Stimulated activated CD4-positive, alpha-beta T cell treated with anti-CD3 and anti-CD28 coated beads, Interleukin-15, amount 100 ng/mL, for 1 hour (primary cell): ENCODE measurements around the gene STOML1.
"Not testable (repeated sequence)": the region's sequence is repeated elsewhere in the genome, so short reads cannot be mapped to it uniquely, and the experiment has no call there.

ENCODE experiments used
- DNase-seq, 2 donors: peaks; one replicate each; pipeline ENCODE4 v3.0.0-alpha.2; 2020; ENCODE audit warnings: low read depth in 1 of 2, low spot score in 1 of 2

The STOML1 gene

GRCh38 chr15:73987681-73988444, 4.2 kb downstream of the STOML1 start:
- no peak for DNase-seq

GRCh38 chr15:73987250-73987649, 4.8 kb downstream of the STOML1 start:
- DNase-seq, result no peak

GRCh38 chr15:73986776-73987056, 5.4 kb downstream of the STOML1 start:
- DNase-seq, result no peak

- DNase-seq, result no peak
Observed at GRCh38 chr15:73986055-73986775, 5.9 kb downstream of the STOML1 start.

- no peak for DNase-seq
Observed at GRCh38 chr15:73985101-73985873, 6.8 kb downstream of the STOML1 start.

- no peak for DNase-seq
Observed at GRCh38 chr15:73984208-73984979, 7.7 kb downstream of the STOML1 start.

- no peak for DNase-seq
Observed at GRCh38 chr15:73983773-73984172, 8.3 kb downstream of the STOML1 start.

GRCh38 chr15:73983211-73983727, 8.8 kb downstream of the STOML1 start:
- DNase-seq, result no peak

GRCh38 chr15:73982222-73982962, 9.7 kb downstream of the STOML1 start:
- DNase-seq, result no peak

GRCh38 chr15:73981761-73982221, 10.3 kb downstream of the STOML1 start:
- no peak for DNase-seq

GRCh38 chr15:73979636-73980035, 12.5 kb downstream of the STOML1 start:
- no peak for DNase-seq

- no peak for DNase-seq
Observed at GRCh38 chr15:73978896-73979295, 13.2 kb downstream of the STOML1 start.

- DNase-seq, result not testable (repeated sequence)
Observed at GRCh38 chr15:73975440-73976125, 16.5 kb downstream of the STOML1 start.

- DNase-seq, result not testable (repeated sequence)
Observed at GRCh38 chr15:73973683-73974200, 18.4 kb downstream of the STOML1 start.

GRCh38 chr15:73972984-73973682, 19.0 kb downstream of the STOML1 start:
- peak; percentile 55 to 67 for DNase-seq

- DNase-seq, result no peak
Observed at GRCh38 chr15:73969151-73969759, 22.8 kb downstream of the STOML1 start.

GRCh38 chr15:73968461-73968860, 23.6 kb downstream of the STOML1 start:
- no peak for DNase-seq

GRCh38 chr15:73965758-73966113, 26.4 kb downstream of the STOML1 start:
- DNase-seq, result no peak
